COR-L47 (cell line): ENCODE measurements around the gene PEX3.
A peak's percentile ranks its signal among the peaks of the same experiment; 100 is the strongest.
"Not testable (repeated sequence)": the region's sequence is repeated elsewhere in the genome, so short reads cannot be mapped to it uniquely, and the experiment has no call there.

Experiments used
- DNase-seq: peaks from one replicate; lab custom pipeline; 2025; lab: John Stamatoyannopoulos, UW

The PEX3 gene

GRCh38 chr6:143450453-143451371 is at the start of gene PEX3, which contains the start of gene ADAT2:
PEX3 (plus strand) TSS chr6:143450805; CDS start chr6:143451043, 238 bp downstream.
ADAT2 (minus strand) TSS chr6:143450695; CDS start chr6:143450658, 37 bp downstream.
- peak; percentile 68 for DNase-seq

- DNase-seq: no peak
Measured at GRCh38 chr6:143401068-143401446, 49.5 kb upstream of the PEX3 start.

GRCh38 chr6:143401636-143402370 is 48.8 kb upstream of the PEX3 start:
- no peak for DNase-seq

- DNase-seq: no peak
Measured at GRCh38 chr6:143402721-143403336, 47.8 kb upstream of the PEX3 start.

GRCh38 chr6:143405373-143406154 is 45.0 kb upstream of the PEX3 start:
- no peak for DNase-seq

GRCh38 chr6:143406673-143407072 is 43.9 kb upstream of the PEX3 start:
- no peak for DNase-seq

- no peak for DNase-seq
Measured at GRCh38 chr6:143408151-143408786, 42.3 kb upstream of the PEX3 start.

GRCh38 chr6:143408787-143409162 is 41.8 kb upstream of the PEX3 start:
- DNase-seq: no peak

- DNase-seq: no peak
Measured at GRCh38 chr6:143410859-143411270, 39.7 kb upstream of the PEX3 start.

GRCh38 chr6:143414769-143415168 is 35.8 kb upstream of the PEX3 start:
- DNase-seq: no peak

GRCh38 chr6:143419526-143419925 is 31.1 kb upstream of the PEX3 start:
- DNase-seq: no peak

- no peak for DNase-seq
Measured at GRCh38 chr6:143426026-143426425, 24.6 kb upstream of the PEX3 start.

- DNase-seq: peak; percentile 38
Measured at GRCh38 chr6:143427109-143427817, 23.3 kb upstream of the PEX3 start.

- DNase-seq: no peak
Measured at GRCh38 chr6:143429970-143430369, 20.6 kb upstream of the PEX3 start.

GRCh38 chr6:143431226-143431625 is 19.4 kb upstream of the PEX3 start:
- DNase-seq: no peak

GRCh38 chr6:143432588-143432987 is 18.0 kb upstream of the PEX3 start:
- DNase-seq: no peak

GRCh38 chr6:143441010-143441409 is 9.6 kb upstream of the PEX3 start:
- DNase-seq: no peak

- DNase-seq: no peak
Measured at GRCh38 chr6:143441680-143442545, 8.7 kb upstream of the PEX3 start.

- no peak for DNase-seq
Measured at GRCh38 chr6:143443096-143443495, 7.5 kb upstream of the PEX3 start.

- not testable (repeated sequence) for DNase-seq
Measured at GRCh38 chr6:143447865-143448264, 2.7 kb upstream of the PEX3 start.
